Activated T-helper 1 cell treated with anti-CD3 and anti-CD28 coated beads, Interleukin-12 subunit alpha, Interleukin-12 subunit beta, Interleukin-2, Interleukin-4 antibody, amounts not matched to agents 30 ng/mL and 10 ng/mL and 1 ng/mL, durations not matched to agents 14 hours and 24 hours and 36 hours (primary cell): ENCODE measurements around the gene C3. TPM values are rescaled to one million over a fixed set of nuclear protein-coding genes. Genes with fewer than 3 reads are reported as not detected.
A peak's percentile ranks its signal among the peaks of the same experiment; 100 is the strongest.
"Not testable (repeated sequence)": the region's sequence is repeated elsewhere in the genome, so short reads cannot be mapped to it uniquely, and the experiment has no call there.

Experiments used
- DNase-seq: peaks from one replicate; pipeline ENCODE4 v3.0.0; 2021; ENCODE audit warnings: low spot score
- H3K27ac Mint-ChIP-seq: one replicate; pipeline ENCODE4 v1.8.0; 2021; ENCODE audit warnings: mild to moderate bottlenecking, mixed read lengths
- H3K27me3 Mint-ChIP-seq: one replicate; pipeline ENCODE4 v1.8.0; 2022; ENCODE audit warnings: mild to moderate bottlenecking, moderate library complexity, mixed read lengths; ENCODE audit not compliant: insufficient read depth
- H3K36me3 Mint-ChIP-seq: one replicate; pipeline ENCODE4 v1.8.0; 2021; ENCODE audit warnings: low read depth, mixed read lengths
- H3K4me1 Mint-ChIP-seq: one replicate; pipeline ENCODE4 v1.8.0; 2021; ENCODE audit warnings: low read depth, mixed read lengths
- H3K4me3 Mint-ChIP-seq: one replicate; pipeline ENCODE4 v1.8.0; 2021; ENCODE audit warnings: mild to moderate bottlenecking, moderate library complexity, mixed read lengths
- H3K9me3 Mint-ChIP-seq: one replicate; pipeline ENCODE4 v1.8.0; 2021; ENCODE audit warnings: mixed read lengths
- intact Hi-C: fragments of 100-400 bp; cut with micrococcal nuclease; formaldehyde crosslinking; loops from one replicate; pipeline ENCODE4 v1.15.1; 2024
- total RNA-seq: library from RNA; stranded (reverse); gene quantifications from 2 replicates; pipeline ENCODE4 v1.2.3, GENCODE V29; 2022

The C3 gene
- total RNA-seq, 1 donor from 2014 or later, result 6.1 TPM

DNA sequence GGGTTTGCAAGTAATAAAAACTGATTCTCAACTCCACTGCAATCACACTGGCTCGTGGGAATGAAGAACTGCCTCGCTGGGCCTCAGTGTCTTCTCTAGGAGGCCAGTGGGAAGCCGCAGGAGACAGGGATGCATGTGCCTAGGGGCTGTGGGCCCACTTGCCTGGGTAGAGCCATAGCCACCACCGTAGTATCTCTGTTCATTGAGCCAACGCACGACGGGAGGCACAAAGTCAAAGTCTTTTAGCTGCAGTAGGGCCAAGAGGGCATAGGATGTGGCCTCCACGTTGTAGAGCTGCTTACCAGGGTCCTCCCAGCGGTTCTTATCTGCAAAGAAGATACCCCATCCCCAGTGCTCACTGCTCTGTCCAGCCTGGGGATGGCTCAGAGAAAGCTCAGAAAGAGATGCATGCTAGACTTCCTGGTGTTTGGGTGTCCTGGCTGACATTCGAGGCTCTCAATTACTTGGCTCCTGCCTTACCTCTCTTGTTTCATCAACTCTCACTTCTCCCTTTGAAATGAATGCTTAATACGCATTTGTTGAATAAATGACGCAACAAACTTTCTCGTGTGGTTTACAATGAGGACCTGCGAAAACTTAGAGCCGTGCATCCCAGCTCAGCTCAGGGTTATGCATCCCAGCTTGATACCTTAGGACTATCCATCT, 34.4 kb downstream of the C3 start:
- peaks cover 18% of the 10 kb centered on the region for H3K4me1 Mint-ChIP-seq
- no peak for DNase-seq
- H3K27ac Mint-ChIP-seq, result no peak overlapping the region
- H3K4me3 Mint-ChIP-seq, result no peak overlapping the region
- peaks cover 5% of the 10 kb centered on the region for H3K9me3 Mint-ChIP-seq
- intact Hi-C loops, result no loop called here
- peaks cover 6% of the 10 kb centered on the region for H3K36me3 Mint-ChIP-seq
- no peaks in the 10 kb centered on the region for H3K27me3 Mint-ChIP-seq

DNA sequence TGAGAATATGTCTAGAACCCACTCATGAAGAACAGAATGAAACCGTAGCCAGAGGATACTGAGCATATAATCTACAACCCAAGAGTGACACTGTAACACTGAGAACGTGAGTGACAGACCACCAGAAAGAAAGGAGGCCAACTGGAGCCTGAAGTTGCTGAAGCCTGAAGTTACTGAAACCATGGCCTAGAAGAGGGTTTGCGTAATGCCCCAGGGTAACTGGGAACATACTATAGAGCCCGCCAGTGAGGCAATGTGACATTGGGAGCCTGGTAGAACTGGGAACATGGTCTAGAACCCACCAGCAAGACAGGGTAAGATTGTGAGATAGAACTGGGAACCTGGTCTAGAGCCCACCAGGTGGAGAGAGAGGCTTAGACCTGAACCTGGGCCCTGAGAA, 35.0 kb downstream of the C3 start:
- no peak overlapping the region for H3K4me3 Mint-ChIP-seq
- H3K27me3 Mint-ChIP-seq, result peaks cover 4% of the 10 kb centered on the region
- intact Hi-C loops, result no loop called here
- DNase-seq, result no peak
- peaks cover 22% of the 10 kb centered on the region for H3K4me1 Mint-ChIP-seq
- H3K9me3 Mint-ChIP-seq, result peaks cover 6% of the 10 kb centered on the region
- peaks cover 6% of the 10 kb centered on the region for H3K36me3 Mint-ChIP-seq
- no peak overlapping the region for H3K27ac Mint-ChIP-seq

DNA sequence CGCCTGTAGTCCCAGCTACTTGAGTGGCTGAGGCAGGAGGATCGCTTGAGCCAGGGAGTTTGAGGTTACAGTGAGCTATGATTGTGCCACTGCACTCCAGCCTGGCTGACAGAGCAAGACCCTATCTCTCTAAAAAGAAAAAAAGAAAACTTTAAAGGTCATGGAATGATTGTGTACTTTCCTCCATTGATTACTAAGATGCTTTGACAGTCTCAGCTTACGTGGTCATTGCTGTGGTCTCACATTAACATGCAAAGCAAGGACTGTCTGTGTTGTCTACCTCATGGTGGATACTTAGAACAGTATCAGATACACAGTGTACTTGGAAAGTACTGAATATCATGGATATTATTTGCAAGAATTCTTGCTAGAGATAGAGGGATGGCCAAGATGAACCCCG, 36.5 kb downstream of the C3 start:
- peaks cover 37% of the 10 kb centered on the region for H3K4me1 Mint-ChIP-seq
- intact Hi-C loops, result loop anchor here (5.0 kb wide), 1 partner anchor 33 kb away; no protein-coding TSS in a partner anchor
- peaks cover 7% of the 10 kb centered on the region for H3K27me3 Mint-ChIP-seq
- DNase-seq, result no peak
- no peak overlapping the region for H3K4me3 Mint-ChIP-seq
- peak overlapping the region; percentile 53 for H3K27ac Mint-ChIP-seq
- H3K36me3 Mint-ChIP-seq, result peaks cover 9% of the 10 kb centered on the region
- H3K9me3 Mint-ChIP-seq, result peaks cover 14% of the 10 kb centered on the region

DNA sequence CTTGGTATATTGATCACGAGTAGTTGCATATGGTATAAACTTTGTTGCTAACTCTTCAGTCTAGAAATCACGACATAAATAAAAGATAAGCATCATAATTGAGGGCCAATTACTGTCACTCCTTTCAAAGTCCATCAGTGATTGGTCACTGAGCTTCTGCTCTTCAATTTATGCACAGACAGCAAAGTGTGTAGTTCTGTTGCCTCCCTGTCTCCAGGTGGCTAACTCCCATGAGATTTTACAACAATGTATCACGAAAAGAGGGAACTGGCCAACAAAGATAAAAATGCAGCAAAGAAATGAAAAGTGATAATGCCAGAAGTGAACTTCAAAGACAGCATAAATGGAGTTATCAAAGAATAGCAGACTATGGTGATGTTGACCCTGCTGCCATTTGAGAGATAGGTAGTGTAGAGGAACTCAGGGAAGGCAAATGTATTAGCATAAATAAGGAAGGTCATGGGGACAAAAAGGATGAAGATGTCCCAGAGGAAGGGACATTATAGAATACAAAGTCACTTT, 37.8 kb downstream of the C3 start:
- H3K36me3 Mint-ChIP-seq, result peaks cover 11% of the 10 kb centered on the region

DNA sequence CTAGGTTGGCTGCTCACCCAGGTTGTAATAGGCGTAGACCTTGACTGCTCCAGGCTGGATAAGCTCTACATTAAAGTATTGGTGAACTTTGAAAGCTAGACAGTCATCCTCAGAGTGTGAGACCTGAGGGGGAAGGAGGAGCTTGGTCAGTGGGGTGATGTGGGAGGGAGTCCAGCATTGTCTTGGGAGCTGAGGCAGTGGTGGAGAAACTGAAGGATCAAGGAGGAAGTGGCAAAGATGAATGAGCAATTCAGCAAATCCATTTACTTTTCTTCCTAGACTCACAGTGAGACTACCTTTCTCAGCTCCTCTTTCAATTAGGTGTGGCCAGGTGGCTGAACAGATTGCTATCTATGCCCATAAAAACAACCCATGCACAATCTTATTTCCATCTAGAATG, 40.3 kb downstream of the C3 start:
- Mint-ChIP-seq H3K4me3 (no peak overlapping the region), H3K27ac (peak overlapping the region; percentile 68), H3K27me3 (peaks cover 9% of the 10 kb centered on the region), H3K4me1 (peaks cover 53% of the 10 kb centered on the region), H3K36me3 (peaks cover 12% of the 10 kb centered on the region), H3K9me3 (peaks cover 19% of the 10 kb centered on the region)
- DNase-seq, result no peak
- intact Hi-C loops, result loop anchor here (5.0 kb wide), 1 partner anchor 37 kb away; no protein-coding TSS in a partner anchor

More for the DNA sequence above, 37.8 kb downstream of the C3 start:
- H3K9me3 Mint-ChIP-seq, result peaks cover 18% of the 10 kb centered on the region
- no peak for DNase-seq
- peaks cover 45% of the 10 kb centered on the region for H3K4me1 Mint-ChIP-seq
- intact Hi-C loops, result loop anchor here (5.0 kb wide), 1 partner anchor 35 kb away; no protein-coding TSS in a partner anchor
- H3K27me3 Mint-ChIP-seq, result peaks cover 9% of the 10 kb centered on the region
- H3K4me3 Mint-ChIP-seq, result no peak overlapping the region
- H3K27ac Mint-ChIP-seq, result no peak overlapping the region

DNA sequence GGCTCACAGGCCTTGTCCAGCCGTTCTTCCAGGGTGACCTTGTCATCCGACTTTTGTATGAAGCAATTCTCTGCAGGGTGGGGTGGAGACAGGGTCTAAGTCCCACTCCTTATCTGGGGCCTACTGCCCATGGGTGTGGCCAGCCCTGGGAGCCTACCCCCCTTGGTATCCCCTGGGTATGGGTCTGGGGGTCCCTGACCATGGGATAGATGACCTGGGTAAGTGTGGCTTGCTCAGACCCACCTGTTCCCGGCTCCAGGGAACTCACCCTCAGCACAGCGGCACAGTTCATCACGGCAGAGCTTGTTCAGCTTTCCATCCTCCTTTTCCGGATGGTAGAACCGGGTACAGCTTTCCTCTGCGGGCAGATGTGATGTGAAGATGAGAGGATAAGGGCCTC, 41.3 kb downstream of the C3 start:
- Mint-ChIP-seq H3K4me3 (no peak overlapping the region), H3K36me3 (peaks cover 9% of the 10 kb centered on the region), H3K9me3 (peaks cover 19% of the 10 kb centered on the region), H3K27me3 (peaks cover 9% of the 10 kb centered on the region), H3K27ac (peak overlapping the region; percentile 81), H3K4me1 (peaks cover 57% of the 10 kb centered on the region)
- DNase-seq, result no peak
- intact Hi-C loops, result loop anchor here (2.0 to 5.0 kb wide), 3 partner anchors 184 to 642 kb away; no protein-coding TSS in a partner anchor

DNA sequence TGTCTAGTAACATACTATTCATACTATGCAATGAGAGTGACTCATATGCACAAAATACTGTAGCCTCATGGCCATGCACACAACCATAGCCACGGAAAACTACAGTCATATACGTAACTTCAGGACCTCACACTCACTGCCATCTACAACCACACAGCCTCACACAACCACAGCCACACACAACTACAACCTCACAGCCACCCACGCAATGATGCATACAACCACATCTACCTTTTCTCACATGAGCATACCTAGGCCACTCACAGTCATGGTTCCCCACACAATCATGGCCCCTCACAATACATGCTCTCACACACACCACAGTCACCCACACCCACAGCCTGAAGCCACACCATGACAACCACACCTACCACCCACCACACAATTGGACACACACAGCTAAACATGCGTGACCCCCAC, 41.8 kb downstream of the C3 start:
- Mint-ChIP-seq H3K9me3 (peaks cover 19% of the 10 kb centered on the region), H3K4me3 (peak overlapping the region; percentile 9), H3K27me3 (peaks cover 9% of the 10 kb centered on the region), H3K4me1 (peaks cover 60% of the 10 kb centered on the region), H3K27ac (peak overlapping the region; percentile 81), H3K36me3 (peaks cover 7% of the 10 kb centered on the region)
- intact Hi-C loops, result loop anchor here (1.0 to 5.0 kb wide), 9 partner anchors 8 to 641 kb away; partner anchors contain the start of gene TNFSF14
- peak; percentile 37 for DNase-seq

DNA sequence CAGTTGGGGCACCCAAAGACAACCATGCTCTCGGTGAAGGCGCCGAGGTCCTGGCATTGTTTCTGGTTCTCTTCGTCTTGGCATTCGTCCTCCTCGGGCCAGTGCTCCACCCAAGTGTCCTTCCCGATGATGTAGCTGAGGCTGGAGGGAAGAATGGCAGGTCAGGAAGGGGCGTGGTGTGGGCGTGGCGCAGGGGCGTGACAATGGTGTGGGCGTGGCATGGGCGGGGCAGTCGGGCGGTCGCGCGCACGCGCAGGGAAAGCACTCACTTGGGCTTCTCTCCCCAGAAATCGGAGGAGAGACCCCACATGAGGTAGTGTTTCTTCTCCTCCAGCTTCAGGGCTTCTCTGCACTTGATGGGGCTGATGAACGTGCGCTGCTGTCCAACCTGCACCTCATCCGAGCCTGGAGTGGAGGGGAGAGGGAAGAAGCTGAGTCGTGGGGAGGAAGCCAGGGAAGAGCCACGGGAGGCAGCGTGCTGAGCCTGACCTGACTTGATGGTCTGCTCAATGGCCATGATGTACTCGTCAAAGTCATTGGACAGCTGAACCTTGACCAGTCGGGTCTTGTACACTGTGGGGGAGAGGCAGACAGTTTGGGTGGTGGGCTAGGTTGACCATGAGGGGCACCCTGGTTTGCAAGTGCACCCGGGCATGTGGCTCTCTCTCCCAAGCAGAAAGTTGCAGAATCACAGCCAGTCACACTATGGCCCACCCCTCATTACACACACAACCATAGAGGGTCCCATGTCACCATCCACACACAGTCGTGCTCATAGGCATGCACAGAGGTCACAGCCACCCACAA, 42.4 kb downstream of the C3 start:
- H3K9me3 Mint-ChIP-seq, result peaks cover 19% of the 10 kb centered on the region
- peak overlapping the region; percentile 32 for H3K4me3 Mint-ChIP-seq
- H3K4me1 Mint-ChIP-seq, result peaks cover 63% of the 10 kb centered on the region
- H3K27ac Mint-ChIP-seq, result peak overlapping the region; percentile 81
- intact Hi-C loops, result loop anchor here (1.0 to 5.0 kb wide), 9 partner anchors 8 to 641 kb away; partner anchors contain the start of gene TNFSF14
- peaks cover 7% of the 10 kb centered on the region for H3K36me3 Mint-ChIP-seq
- H3K27me3 Mint-ChIP-seq, result peaks cover 9% of the 10 kb centered on the region
- peak; percentile 32 for DNase-seq

DNA sequence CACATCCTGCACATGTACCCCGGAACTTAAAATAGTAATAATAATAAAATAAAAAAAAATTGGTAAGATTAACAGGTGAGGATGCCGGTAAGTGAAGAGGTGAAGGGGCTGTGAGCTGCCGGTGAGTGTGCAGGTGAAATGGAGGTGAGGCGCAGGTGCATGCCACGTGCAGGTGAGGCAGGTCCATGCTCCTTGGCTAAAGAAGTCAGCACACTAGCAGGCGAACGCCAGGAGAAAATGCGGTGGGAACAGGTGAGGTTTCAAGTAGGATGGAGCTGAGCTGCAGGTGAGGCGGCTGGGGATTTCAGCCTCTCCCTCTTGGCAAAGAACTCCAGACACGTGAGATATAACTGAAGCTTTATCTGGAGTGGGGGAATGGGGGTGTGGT, 43.0 kb downstream of the C3 start:
- H3K4me1 Mint-ChIP-seq, result peaks cover 68% of the 10 kb centered on the region
- peak overlapping the region; percentile 32 for H3K4me3 Mint-ChIP-seq
- peak overlapping the region; percentile 81 for H3K27ac Mint-ChIP-seq

DNA sequence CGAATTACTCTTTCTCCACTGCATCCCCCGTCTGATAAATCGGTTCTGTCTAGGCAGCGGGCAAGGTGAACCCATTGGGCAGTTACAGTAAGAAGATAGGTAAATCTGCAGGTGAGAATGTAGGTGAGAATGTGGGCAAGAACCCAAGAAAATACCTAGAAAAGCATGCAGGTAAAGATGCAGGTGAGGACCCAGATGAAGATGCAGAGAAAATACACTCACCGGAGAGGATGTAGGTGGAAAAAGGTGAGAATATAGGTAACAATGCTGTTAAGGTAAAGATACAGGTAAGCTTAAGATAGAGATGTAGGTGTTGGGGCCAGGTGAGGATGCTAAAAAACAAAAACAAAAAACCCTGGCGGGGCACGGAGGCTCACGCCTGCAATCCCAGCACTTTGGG, 44.2 kb downstream of the C3 start:
- Mint-ChIP-seq H3K4me3 (no peak overlapping the region), H3K27me3 (peaks cover 9% of the 10 kb centered on the region), H3K9me3 (peaks cover 19% of the 10 kb centered on the region), H3K27ac (peak overlapping the region; percentile 55), H3K36me3 (peaks cover 7% of the 10 kb centered on the region), H3K4me1 (peaks cover 75% of the 10 kb centered on the region)
- no peak for DNase-seq
- intact Hi-C loops, result loop anchor here (5.0 kb wide), 2 partner anchors 511 to 639 kb away; no protein-coding TSS in a partner anchor

More for the DNA sequence above, 43.0 kb downstream of the C3 start:
- intact Hi-C loops, result loop anchor here (5.0 kb wide), 2 partner anchors 510 to 640 kb away; no protein-coding TSS in a partner anchor
- DNase-seq, result no peak
- Mint-ChIP-seq H3K9me3 (peaks cover 19% of the 10 kb centered on the region), H3K36me3 (peaks cover 7% of the 10 kb centered on the region), H3K27me3 (peaks cover 9% of the 10 kb centered on the region)

DNA sequence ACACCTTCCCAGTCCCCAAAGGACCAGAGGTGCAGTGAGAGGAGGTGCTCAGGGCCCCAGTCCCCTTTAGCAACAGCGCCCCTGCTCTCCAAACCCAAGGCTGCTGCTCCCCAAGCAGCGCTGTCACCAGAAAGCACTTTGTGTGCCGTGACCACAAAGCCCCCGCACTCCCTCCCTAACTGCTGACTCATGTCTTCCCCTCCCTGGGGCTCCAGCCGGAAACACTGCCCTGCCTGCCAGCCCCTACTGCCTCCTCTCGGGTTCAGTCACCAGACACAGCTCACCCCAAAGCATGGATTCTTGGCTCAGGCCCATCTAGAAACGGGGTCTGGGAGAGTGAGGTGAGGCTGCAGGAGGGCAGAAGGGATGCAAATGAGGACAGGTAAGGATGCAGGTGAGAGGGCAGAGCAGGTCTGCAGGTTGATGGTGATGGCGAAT, 45.6 kb downstream of the C3 start:
- intact Hi-C loops, result loop anchor here (1.0 to 5.0 kb wide), 10 partner anchors 14 to 638 kb away; partner anchors contain the start of genes GPR108 and TNFSF9
- Mint-ChIP-seq H3K4me1 (peaks cover 79% of the 10 kb centered on the region), H3K4me3 (peak overlapping the region; percentile 70), H3K36me3 (peaks cover 10% of the 10 kb centered on the region), H3K27ac (peak overlapping the region; percentile 94), H3K27me3 (peaks cover 4% of the 10 kb centered on the region), H3K9me3 (peaks cover 15% of the 10 kb centered on the region)
- DNase-seq, result peak; percentile 84

DNA sequence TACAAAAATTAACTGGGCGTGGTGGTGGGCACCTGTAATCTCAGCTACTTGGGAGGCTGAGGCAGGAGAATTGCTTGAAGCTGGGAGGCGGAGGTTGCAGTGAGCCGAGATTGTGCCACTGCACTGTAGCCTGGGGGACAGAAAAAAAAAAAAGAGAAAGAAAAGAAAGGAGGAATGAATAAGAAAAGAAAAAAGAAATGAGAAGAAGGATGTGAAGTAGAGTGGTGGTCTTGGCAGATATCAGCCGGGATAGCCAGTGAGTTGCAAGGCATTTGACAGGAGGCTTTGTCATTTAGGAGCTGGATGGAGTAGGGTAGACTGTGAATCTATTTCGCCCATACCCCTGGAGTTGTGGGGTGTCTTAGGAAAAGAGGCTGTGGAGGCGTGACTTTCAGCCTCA, 46.0 kb downstream of the C3 start:
- Mint-ChIP-seq H3K4me3 (peak overlapping the region; percentile 70), H3K4me1 (peaks cover 79% of the 10 kb centered on the region), H3K27ac (peak overlapping the region; percentile 94), H3K9me3 (peaks cover 10% of the 10 kb centered on the region)
- intact Hi-C loops, result loop anchor here (1.0 to 5.0 kb wide), 6 partner anchors 14 to 158 kb away; partner anchors contain the start of gene TNFSF9
- H3K36me3 Mint-ChIP-seq, DNase-seq, H3K27me3 Mint-ChIP-seq: not testable (repeated sequence)
